ENCODE data around the gene DOCK3.

The DOCK3 gene

GRCh38 chr3:51380601-51381332 lies 706.0 kb downstream of the DOCK3 start:
- H3K27ac ChIP-seq (ENCODE audit: low read length): no peak overlapping the region
- no peak for DNase-seq

GRCh38 chr3:51381333-51381705 lies 706.6 kb downstream of the DOCK3 start:
- H3K4me3 ChIP-seq (ENCODE audit: low read length): no peak overlapping the region
- no peak for DNase-seq
- no peak overlapping the region for H3K27ac ChIP-seq (ENCODE audit: low read length)
- no peaks in the 10 kb centered on the region for H3K27me3 ChIP-seq (replicated peaks; ENCODE audit: insufficient read depth, low read length)
- no peaks in the 10 kb centered on the region for H3K9me3 ChIP-seq (replicated peaks; ENCODE audit: insufficient read depth, low read length)
- peaks cover 27% of the 10 kb centered on the region for H3K79me2 ChIP-seq (ENCODE audit: low read length)
- no peak overlapping the region for H3K9ac ChIP-seq (ENCODE audit: low read length)
- no peak overlapping the region for H2AFZ ChIP-seq (ENCODE audit: low read length)
- peaks cover 8% of the 10 kb centered on the region; the same call in 1 of the 2 replicates for H3K4me1 ChIP-seq (ENCODE audit: low read length)
- H4K20me1 ChIP-seq (ENCODE audit: insufficient read depth, low read length): no peaks in the 10 kb centered on the region
- no peak overlapping the region for H3K4me2 ChIP-seq (ENCODE audit: low read depth, low read length)
- peaks cover 7% of the 10 kb centered on the region; the same call in 1 of the 2 replicates for H3F3A ChIP-seq (ENCODE audit: insufficient read depth, low read length)
- H3K36me3 ChIP-seq (replicated peaks; ENCODE audit: insufficient read depth, low read length): no peaks in the 10 kb centered on the region
- H3K9me2 ChIP-seq (replicated peaks; ENCODE audit: insufficient read depth, low read length): no peaks in the 10 kb centered on the region
- TF ChIP-seq CTCF (IDR thresholded peaks at IDR 0.05; ENCODE audit: low read length) (no peak), EZH2 (optimal IDR thresholded peaks at IDR 0.05; ENCODE audit: low read depth, low read length) (no peak), EZH2phosphoT487 (IDR thresholded peaks at IDR 0.05; ENCODE audit: low read length) (no peak)

More at GRCh38 chr3:51380601-51381332, 706.0 kb downstream of the DOCK3 start:
- Histone ChIP-seq H3K27me3 (replicated peaks; ENCODE audit: insufficient read depth, low read length) (no peaks in the 10 kb centered on the region), H3K9me3 (replicated peaks; ENCODE audit: insufficient read depth, low read length) (no peaks in the 10 kb centered on the region), H3K36me3 (replicated peaks; ENCODE audit: insufficient read depth, low read length) (no peaks in the 10 kb centered on the region), H2AFZ (ENCODE audit: low read length) (no peak overlapping the region), H3K79me2 (ENCODE audit: low read length) (peaks cover 21% of the 10 kb centered on the region), H4K20me1 (ENCODE audit: insufficient read depth, low read length) (no peaks in the 10 kb centered on the region), H3K4me3 (ENCODE audit: low read length) (no peak overlapping the region), H3K9ac (ENCODE audit: low read length) (no peak overlapping the region), H3F3A (ENCODE audit: insufficient read depth, low read length) (peaks cover 3% of the 10 kb centered on the region; the same call in 1 of the 2 replicates), H3K4me2 (ENCODE audit: low read depth, low read length) (no peak overlapping the region), H3K9me2 (replicated peaks; ENCODE audit: insufficient read depth, low read length) (no peaks in the 10 kb centered on the region), H3K4me1 (ENCODE audit: low read length) (0 out of 2 replicates have a peak, but pooled peaks cover 7% of the 10 kb centered on the region)
- TF ChIP-seq EZH2 (optimal IDR thresholded peaks at IDR 0.05; ENCODE audit: low read depth, low read length) (no peak), CTCF (IDR thresholded peaks at IDR 0.05; ENCODE audit: low read length) (no peak), EZH2phosphoT487 (IDR thresholded peaks at IDR 0.05; ENCODE audit: low read length) (no peak)

- no peaks in the 10 kb centered on the region for H4K20me1 ChIP-seq (ENCODE audit: insufficient read depth, low read length)
- H3K36me3 ChIP-seq (replicated peaks; ENCODE audit: insufficient read depth, low read length): no peaks in the 10 kb centered on the region
- H3K27ac ChIP-seq (ENCODE audit: low read length): no peak overlapping the region
- no peak for TF ChIP-seq EZH2 (optimal IDR thresholded peaks at IDR 0.05; ENCODE audit: low read depth, low read length)
- TF ChIP-seq EZH2phosphoT487 (IDR thresholded peaks at IDR 0.05; ENCODE audit: low read length): no peak
- TF ChIP-seq CTCF (IDR thresholded peaks at IDR 0.05; ENCODE audit: low read length): no peak
- peaks cover 15% of the 10 kb centered on the region for H3K4me1 ChIP-seq (ENCODE audit: low read length)
- no peak overlapping the region for H3K4me3 ChIP-seq (ENCODE audit: low read length)
- H3K4me2 ChIP-seq (ENCODE audit: low read depth, low read length): no peak overlapping the region
- H3K9ac ChIP-seq (ENCODE audit: low read length): no peak overlapping the region
- H3K9me2 ChIP-seq (replicated peaks; ENCODE audit: insufficient read depth, low read length): no peaks in the 10 kb centered on the region
- no peaks in the 10 kb centered on the region for H3K27me3 ChIP-seq (replicated peaks; ENCODE audit: insufficient read depth, low read length)
- H2AFZ ChIP-seq (ENCODE audit: low read length): no peak overlapping the region
- peaks cover 34% of the 10 kb centered on the region for H3K79me2 ChIP-seq (ENCODE audit: low read length)
- no peak for DNase-seq
- peaks cover 7% of the 10 kb centered on the region; the same call in 1 of the 2 replicates for H3F3A ChIP-seq (ENCODE audit: insufficient read depth, low read length)
- H3K9me3 ChIP-seq (replicated peaks; ENCODE audit: insufficient read depth, low read length): no peaks in the 10 kb centered on the region
Measured at GRCh38 chr3:51382076-51382745, 707.5 kb downstream of the DOCK3 start.
